Astrocyte of the spinal cord (primary cell): ENCODE measurements around the gene SATB1.

Experiments
- DNase-seq: peaks from one replicate; pipeline ENCODE4 v3.0.0; 2011; ENCODE audit warnings: low read depth, low spot score
- H3K4me3 ChIP-seq: 2 replicates; pipeline ENCODE4 v1.5.1; 2011; ENCODE audit warnings: low read depth, mild to moderate bottlenecking, low read length, moderate library complexity
- in situ Hi-C: cut with HindIII; loops from 2 replicates; pipeline ENCODE4 v1.10.0; 2017; ENCODE audit warnings: low sequenced_read_pairs
- TF ChIP-seq, protein P1 (sequence below): IDR thresholded peaks from 2 replicates; pipeline ENCODE4 v1.5.1; 2012; ENCODE audit warnings: low read depth, mild to moderate bottlenecking, low read length, inconsistent platforms

The SATB1 gene

DNA sequence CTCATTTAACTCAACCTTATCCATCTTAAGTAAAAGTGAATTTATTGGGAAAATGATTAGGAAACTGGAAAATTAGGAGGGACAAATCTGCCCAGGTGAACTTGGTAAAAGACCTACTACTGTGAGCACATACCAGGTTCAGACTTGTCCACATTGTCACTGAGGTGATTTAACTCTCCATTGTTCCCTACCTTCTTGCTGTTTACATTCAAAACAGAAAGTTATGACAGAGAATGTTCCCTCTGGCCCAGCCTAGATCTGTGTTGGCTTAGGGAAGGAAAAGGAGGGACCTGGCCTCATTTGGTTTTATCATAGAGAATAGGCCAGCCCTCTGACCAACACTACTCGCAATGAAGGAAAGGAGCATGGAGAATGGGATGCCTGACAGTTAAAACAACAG is 117.6 kb downstream of the SATB1 start:
- in situ Hi-C loops: no loop called here
- no peak for DNase-seq
- TF ChIP-seq, protein P1, sequence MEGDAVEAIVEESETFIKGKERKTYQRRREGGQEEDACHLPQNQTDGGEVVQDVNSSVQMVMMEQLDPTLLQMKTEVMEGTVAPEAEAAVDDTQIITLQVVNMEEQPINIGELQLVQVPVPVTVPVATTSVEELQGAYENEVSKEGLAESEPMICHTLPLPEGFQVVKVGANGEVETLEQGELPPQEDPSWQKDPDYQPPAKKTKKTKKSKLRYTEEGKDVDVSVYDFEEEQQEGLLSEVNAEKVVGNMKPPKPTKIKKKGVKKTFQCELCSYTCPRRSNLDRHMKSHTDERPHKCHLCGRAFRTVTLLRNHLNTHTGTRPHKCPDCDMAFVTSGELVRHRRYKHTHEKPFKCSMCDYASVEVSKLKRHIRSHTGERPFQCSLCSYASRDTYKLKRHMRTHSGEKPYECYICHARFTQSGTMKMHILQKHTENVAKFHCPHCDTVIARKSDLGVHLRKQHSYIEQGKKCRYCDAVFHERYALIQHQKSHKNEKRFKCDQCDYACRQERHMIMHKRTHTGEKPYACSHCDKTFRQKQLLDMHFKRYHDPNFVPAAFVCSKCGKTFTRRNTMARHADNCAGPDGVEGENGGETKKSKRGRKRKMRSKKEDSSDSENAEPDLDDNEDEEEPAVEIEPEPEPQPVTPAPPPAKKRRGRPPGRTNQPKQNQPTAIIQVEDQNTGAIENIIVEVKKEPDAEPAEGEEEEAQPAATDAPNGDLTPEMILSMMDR: no peak
- H3K4me3 ChIP-seq: no peak overlapping the region

DNA sequence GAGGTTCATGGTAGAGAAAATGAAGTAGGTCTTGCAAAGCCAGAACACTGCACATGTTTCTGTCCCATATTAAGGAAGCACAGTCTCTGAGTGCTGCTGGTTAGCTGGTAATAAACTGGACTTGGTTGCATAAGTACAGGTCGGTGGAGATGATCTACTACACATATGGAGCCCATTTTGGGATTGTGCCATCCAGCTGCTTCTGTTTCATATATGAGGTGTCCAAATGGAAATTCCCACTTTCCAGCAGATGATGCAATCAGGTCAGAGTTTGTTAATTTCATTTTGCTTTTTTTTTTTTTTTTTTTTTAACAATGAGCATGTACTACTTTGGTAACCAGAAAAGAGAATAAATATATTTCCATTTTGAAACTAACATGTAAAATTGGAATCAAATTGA is 122.6 kb downstream of the SATB1 start:
- TF ChIP-seq, protein P1: no peak
- peak; percentile 5 for DNase-seq
- H3K4me3 ChIP-seq: no peak overlapping the region
- in situ Hi-C loops: no loop called here

DNA sequence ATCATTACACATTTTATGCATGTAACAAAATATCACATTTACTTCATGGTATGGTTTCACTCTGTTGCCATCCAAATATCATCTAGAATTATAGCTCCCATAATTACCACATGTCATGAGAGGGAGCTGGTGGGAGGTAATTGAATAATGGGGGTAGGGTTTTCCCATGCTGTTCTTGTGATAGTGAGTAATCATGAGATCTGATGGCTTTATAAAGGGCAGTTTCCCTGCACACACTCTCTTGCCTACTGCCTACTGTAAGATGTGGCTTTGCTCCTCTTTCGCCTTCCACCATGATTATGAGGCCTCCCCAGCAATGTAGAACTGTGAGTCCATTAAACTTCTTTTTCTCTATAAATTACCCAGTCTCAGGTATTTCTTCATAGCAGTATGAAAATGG is 123.4 kb downstream of the SATB1 start:
- no peak for DNase-seq
- H3K4me3 ChIP-seq: no peak overlapping the region
- in situ Hi-C loops: no loop called here
- TF ChIP-seq, protein P1: no peak

DNA sequence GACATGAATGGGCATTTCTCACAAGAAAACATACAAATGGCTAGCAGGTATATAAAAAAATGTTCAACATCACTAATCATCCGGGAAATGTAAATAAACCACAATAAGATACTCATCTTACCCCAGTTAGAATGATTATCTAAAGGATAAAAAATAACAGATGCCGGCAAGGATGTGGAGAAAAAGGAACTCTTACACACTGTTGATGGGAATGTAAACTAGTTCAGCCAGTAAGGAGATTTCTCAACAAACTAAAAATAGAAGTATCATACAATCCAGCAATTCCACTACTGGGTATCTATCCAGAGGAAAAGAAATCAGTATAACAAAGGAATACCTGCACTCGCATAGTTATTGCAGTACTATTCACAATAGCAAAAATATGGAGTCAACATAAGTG is 124.2 kb downstream of the SATB1 start:
- H3K4me3 ChIP-seq: no peak overlapping the region
- in situ Hi-C loops: no loop called here
- TF ChIP-seq, protein P1: no peak
- no peak for DNase-seq

DNA sequence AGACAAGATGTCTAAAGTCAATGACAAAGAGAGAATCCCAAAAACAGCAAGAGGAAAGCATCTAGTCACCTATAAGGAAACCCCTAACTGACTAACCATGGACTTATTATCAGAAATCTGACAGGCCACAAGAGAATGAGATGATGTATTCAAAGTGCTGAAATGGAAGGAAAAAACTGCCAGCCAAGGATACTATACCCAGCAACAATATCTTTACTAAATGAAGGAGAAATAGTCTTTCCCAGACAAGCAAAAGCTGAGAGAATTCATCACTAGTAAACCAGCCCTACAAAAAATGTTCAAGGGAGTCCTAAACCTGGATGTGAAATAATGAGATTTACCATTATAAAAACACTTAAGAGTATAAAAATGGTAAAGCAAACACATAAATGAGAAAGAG is 128.0 kb downstream of the SATB1 start:
- no peak overlapping the region for H3K4me3 ChIP-seq
- no peak for DNase-seq
- TF ChIP-seq, protein P1: no peak
- in situ Hi-C loops: no loop called here
